CD14-positive monocyte (primary cell): ENCODE data around the gene PPTC7. TPM values are rescaled to one million over a fixed set of nuclear protein-coding genes. Genes with fewer than 3 reads are reported as not detected.
"Not testable (repeated sequence)": the region's sequence is repeated elsewhere in the genome, so short reads cannot be mapped to it uniquely, and the experiment has no call there.

Experiments used
- DNase-seq, 3 donors: peaks; one replicate each; pipeline ENCODE4 v3.0.0-alpha.2; 2011 to 2022
- H2AFZ ChIP-seq: 2 replicates; pipeline ENCODE4 v1.6.0; 2012; ENCODE audit warnings: mild to moderate bottlenecking, low read depth, low read length, inconsistent platforms; ENCODE audit not compliant: insufficient read depth, poor library complexity, severe bottlenecking
- H3K27ac ChIP-seq, 2 donors: 1 replicate in 1 of 2; 2 replicates in 1 of 2; pipeline ENCODE4 v1.5.1; 2012 to 2013; ENCODE audit warnings: low read length in 2 of 2, control low read depth in 1 of 2, inconsistent platforms in 1 of 2, low read depth in 1 of 2, mild to moderate bottlenecking in 1 of 2
- H3K27me3 ChIP-seq, 2 donors: one replicate each; pipeline versions ENCODE4 v1.6.0 to v1.6.1; 2011 to 2013; ENCODE audit warnings: low read length in 2 of 2; ENCODE audit not compliant: control insufficient read depth in 2 of 2, insufficient read depth in 2 of 2
- H3K36me3 ChIP-seq, 2 donors: replicated peaks in 1 of 2; 1 replicate in 1 of 2; 2 replicates in 1 of 2; pipeline versions ENCODE4 v1.5.1 to v1.6.1; 2012 to 2013; ENCODE audit warnings: low read length in 2 of 2, control low read depth in 1 of 2, inconsistent platforms in 1 of 2, mild to moderate bottlenecking in 1 of 2; ENCODE audit not compliant: insufficient read depth in 2 of 2, control insufficient read depth in 1 of 2
- H3K4me1 ChIP-seq, 2 donors: 1 replicate in 1 of 2; 2 replicates in 1 of 2; pipeline versions ENCODE4 v1.5.1 to v1.6.1; 2012 to 2013; ENCODE audit warnings: low read length in 2 of 2, control low read depth in 1 of 2, inconsistent platforms in 1 of 2, mild to moderate bottlenecking in 1 of 2, moderate library complexity in 1 of 2; ENCODE audit not compliant: insufficient read depth in 2 of 2, control insufficient read depth in 1 of 2
- H3K4me2 ChIP-seq: replicated peaks from 2 replicates; pipeline ENCODE3; 2012; ENCODE audit warnings: low read length, moderate library complexity, mild to moderate bottlenecking; ENCODE audit not compliant: poor library complexity, severe bottlenecking; ENCODE audit errors: extremely low read depth
- H3K4me3 ChIP-seq, 3 experiments: fragments of 200-600 bp in 1 of 3; sonication (generic) in 1 of 3; replicated peaks in 1 of 3; 1 replicate in 2 of 3; 2 replicates in 1 of 3; pipeline ENCODE4 v1.5.1; 2011 to 2013; ENCODE audit warnings: low read length in 3 of 3, mild to moderate bottlenecking in 3 of 3, control low read depth in 2 of 3, low read depth in 2 of 3, inconsistent platforms in 1 of 3, moderate library complexity in 1 of 3
- H3K79me2 ChIP-seq: 2 replicates; pipeline ENCODE4 v1.6.0; 2012; ENCODE audit warnings: mild to moderate bottlenecking, control low read depth, inconsistent platforms, low read length, moderate library complexity; ENCODE audit not compliant: insufficient read depth
- H3K9ac ChIP-seq: 2 replicates; pipeline ENCODE4 v1.6.0; 2017; ENCODE audit warnings: low read length, mild to moderate bottlenecking; ENCODE audit not compliant: insufficient read depth, poor library complexity, severe bottlenecking
- H3K9me3 ChIP-seq, 2 donors: replicated peaks in 1 of 2; 1 replicate in 1 of 2; 2 replicates in 1 of 2; pipeline versions ENCODE4 v1.5.1 to v1.6.1; 2012 to 2013; ENCODE audit warnings: low read length in 2 of 2, control low read depth in 1 of 2; ENCODE audit not compliant: control insufficient read depth in 1 of 2, insufficient read depth in 1 of 2
- H4K20me1 ChIP-seq: 2 replicates; pipeline ENCODE4 v1.6.0; 2012; ENCODE audit warnings: mild to moderate bottlenecking, low read length, control low read depth, moderate library complexity; ENCODE audit not compliant: insufficient read depth
- H3K27ac Mint-ChIP-seq, 7 donors: one replicate each; pipeline ENCODE4 v1.8.0; 2020; ENCODE audit warnings: mild to moderate bottlenecking in 7 of 7, mixed read lengths in 7 of 7, moderate library complexity in 6 of 7, inconsistent platforms in 2 of 7
- H3K27me3 Mint-ChIP-seq, 3 donors: one replicate each; pipeline ENCODE4 v1.8.0; 2021 to 2022; ENCODE audit warnings: low read depth in 3 of 3, mild to moderate bottlenecking in 3 of 3, mixed read lengths in 3 of 3, moderate library complexity in 3 of 3, inconsistent platforms in 1 of 3
- H3K36me3 Mint-ChIP-seq, 2 donors: one replicate each; pipeline ENCODE4 v1.8.0; 2020; ENCODE audit warnings: mixed read lengths in 2 of 2, inconsistent platforms in 1 of 2, mild to moderate bottlenecking in 1 of 2
- H3K4me1 Mint-ChIP-seq: one replicate; pipeline ENCODE4 v1.8.0; 2020; ENCODE audit warnings: mild to moderate bottlenecking, mixed read lengths
- H3K4me3 Mint-ChIP-seq, 2 donors: one replicate each; pipeline ENCODE4 v1.8.0; 2020; ENCODE audit warnings: mild to moderate bottlenecking in 2 of 2, mixed read lengths in 2 of 2, moderate library complexity in 1 of 2
- H3K9me3 Mint-ChIP-seq, 7 donors: one replicate each; pipeline ENCODE4 v1.8.0; 2020 to 2022; ENCODE audit warnings: mixed read lengths in 7 of 7, mild to moderate bottlenecking in 6 of 7, moderate library complexity in 6 of 7, inconsistent platforms in 2 of 7
- CTCF ChIP-seq: fragments of 200-600 bp; IDR thresholded peaks from one replicate; pipeline ENCODE4 v1.8.0; 2022; ENCODE audit warnings: antibody characterized with exemption, mild to moderate bottlenecking
- WGBS: methylation state at CpG from one replicate; pipeline ENCODE4 v1.1.5; 2013; ENCODE audit warnings: missing lambda C conversion rate; ENCODE audit not compliant: insufficient coverage; 5-methylcytosine and 5-hydroxymethylcytosine counted together
- intact Hi-C, 2 donors: fragments of 100-400 bp; cut with micrococcal nuclease; formaldehyde crosslinking; loops; one replicate each; pipeline versions ENCODE4 v1.15.0 to v1.15.1; 2023
- polyA plus RNA-seq, 3 donors: library from polyadenylated mRNA; depleted of rRNA in 1 of 3; unstranded in 2 of 3; stranded (reverse) in 1 of 3; fragments of 300-500 nt in 2 of 3; fragments of >200 nt in 1 of 3; fragmentation: Illumina TruSeq in 2 of 3; gene quantifications; 1 replicate in 2 of 3; 2 replicates in 1 of 3; pipeline ENCODE4 v1.2.3, GENCODE V29; 2012 to 2021

PPTC7 gene
- polyA plus RNA-seq, 3 donors, result 11.6 to 36.5 (median 15.1) TPM

- H3K9me3 Mint-ChIP-seq, H3K36me3 Mint-ChIP-seq, H3K9me3 ChIP-seq, intact Hi-C loops, H3K27me3 Mint-ChIP-seq, H3K27ac Mint-ChIP-seq, H3K4me1 ChIP-seq, H3K27ac ChIP-seq, H3K27me3 ChIP-seq, H3K9ac ChIP-seq, H3K36me3 ChIP-seq, H2AFZ ChIP-seq, H3K4me1 Mint-ChIP-seq, DNase-seq, H4K20me1 ChIP-seq, H3K4me3 Mint-ChIP-seq, H3K4me3 ChIP-seq, H3K4me2 ChIP-seq, H3K79me2 ChIP-seq: not testable (repeated sequence)
- 100% methylated on average over 1 of the region's 8 CpGs for WGBS
Observed at GRCh38 chr12:110518014-110518413, 65.1 kb downstream of the PPTC7 start.

DNA sequence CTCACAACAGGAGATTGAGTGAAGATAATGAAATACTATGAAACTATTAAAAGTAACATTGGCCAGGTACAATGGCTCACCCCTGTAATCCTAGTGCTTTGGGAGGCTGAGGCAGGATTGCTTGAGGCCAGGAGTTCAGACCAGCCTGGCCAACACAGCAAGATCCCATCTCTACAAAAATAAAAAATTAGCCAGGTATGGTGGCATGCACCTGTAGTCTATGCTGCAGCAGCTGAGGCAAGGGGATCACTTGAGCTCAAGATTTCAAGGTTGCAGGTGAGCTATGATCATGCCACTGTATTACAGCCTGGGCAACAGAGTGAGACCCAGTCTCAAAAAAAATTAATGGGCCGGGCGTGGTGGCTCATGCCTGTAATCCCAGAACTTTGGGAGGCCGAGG, 66.1 kb downstream of the PPTC7 start:
- Mint-ChIP-seq H3K27ac (no peak overlapping the region), H3K27me3 (peaks cover 0 to 1% (median 0%) of the 10 kb centered on the region in 3 donors), H3K4me1 (peaks cover 2% of the 10 kb centered on the region), H3K4me3 (no peak overlapping the region), H3K36me3 (no peaks in the 10 kb centered on the region), H3K9me3 (peaks cover 0 to 1% (median 0%) of the 10 kb centered on the region in 7 donors)
- intact Hi-C loops, result no loop called here
- Histone ChIP-seq H3K27me3 (no peaks in the 10 kb centered on the region), H3K36me3 (no peaks in the 10 kb centered on the region), H2AFZ (no peak overlapping the region), H3K4me3 (no peak overlapping the region), H3K9me3 (no peaks in the 10 kb centered on the region), H3K9ac (no peak overlapping the region), H3K4me2 (no peak overlapping the region), H4K20me1 (no peaks in the 10 kb centered on the region), H3K27ac (no peak overlapping the region), H3K4me1 (no peaks in the 10 kb centered on the region), H3K79me2 (no peaks in the 10 kb centered on the region)
- TF ChIP-seq CTCF, result no peak
- no peak for DNase-seq
- WGBS, result 87% methylated on average over 2 of the region's 3 CpGs
